Glomerular endothelial cell (primary cell): ENCODE data around the gene DERA. TPM values are rescaled to one million over a fixed set of nuclear protein-coding genes. Genes with fewer than 3 reads are reported as not detected.
"Not testable (repeated sequence)": the region's sequence is repeated elsewhere in the genome, so short reads cannot be mapped to it uniquely, and the experiment has no call there.

Experiments
- DNase-seq: peaks from one replicate; pipeline ENCODE4 v3.0.0-alpha.2; 2011; ENCODE audit warnings: low read depth, low spot score; ENCODE audit errors: extremely low read depth
- total RNA-seq: library from RNA; depleted of rRNA; stranded (reverse); fragments of >200 nt; gene quantifications from 2 replicates; pipeline ENCODE4 v1.2.3, GENCODE V29; 2015

The DERA gene
- total RNA-seq, 1 donor from 2014 or later: 35.7 TPM

- no peak for DNase-seq
These were observed 45.5 kb downstream of the DERA start for GRCh38 chr12:15956413-15957185.

GRCh38 chr12:15962760-15963159, 51.6 kb downstream of the DERA start:
- no peak for DNase-seq

- DNase-seq: no peak
These were observed 52.1 kb downstream of the DERA start for GRCh38 chr12:15963271-15963670.

GRCh38 chr12:15966426-15966825, 55.3 kb downstream of the DERA start:
- DNase-seq: no peak

GRCh38 chr12:15967053-15967452, 55.9 kb downstream of the DERA start:
- DNase-seq: not testable (repeated sequence)

- no peak for DNase-seq
These were observed 60.1 kb downstream of the DERA start for GRCh38 chr12:15971211-15971610.

- no peak for DNase-seq
These were observed 61.8 kb downstream of the DERA start for GRCh38 chr12:15972894-15973293.

- peak; percentile 91 for DNase-seq
These were observed 67.1 kb downstream of the DERA start for GRCh38 chr12:15977999-15978951.

GRCh38 chr12:15979096-15980092, 68.3 kb downstream of the DERA start:
- DNase-seq: no peak

- DNase-seq: no peak
These were observed 70.9 kb downstream of the DERA start for GRCh38 chr12:15982071-15982470.

GRCh38 chr12:15982471-15982870, 71.3 kb downstream of the DERA start:
- no peak for DNase-seq

GRCh38 chr12:15982921-15983320, 71.8 kb downstream of the DERA start:
- DNase-seq: no peak

GRCh38 chr12:15984097-15984800, 73.1 kb downstream of the DERA start:
- DNase-seq: no peak

GRCh38 chr12:15984963-15985362, 73.8 kb downstream of the DERA start:
- no peak for DNase-seq

GRCh38 chr12:15987696-15988095, 76.6 kb downstream of the DERA start:
- no peak for DNase-seq

GRCh38 chr12:15988983-15989755, 78.0 kb downstream of the DERA start:
- no peak for DNase-seq

- DNase-seq: no peak
These were observed 84.7 kb downstream of the DERA start for GRCh38 chr12:15995801-15996200.

GRCh38 chr12:15996254-15996653, 85.1 kb downstream of the DERA start:
- no peak for DNase-seq

- no peak for DNase-seq
These were observed 85.8 kb downstream of the DERA start for GRCh38 chr12:15996948-15997347.
